Stimulated activated CD4-positive, alpha-beta T cell treated with anti-CD3 and anti-CD28 coated beads, Interleukin-15, amount 100 ng/mL, for 24 hours (primary cell): Measurements from ENCODE around the gene IFIT1.
"Not testable (repeated sequence)": the region's sequence is repeated elsewhere in the genome, so short reads cannot be mapped to it uniquely, and the experiment has no call there.

Experiments used
- DNase-seq: peaks from one replicate; pipeline ENCODE4 v3.0.0-alpha.2; 2020

Gene IFIT1

DNA sequence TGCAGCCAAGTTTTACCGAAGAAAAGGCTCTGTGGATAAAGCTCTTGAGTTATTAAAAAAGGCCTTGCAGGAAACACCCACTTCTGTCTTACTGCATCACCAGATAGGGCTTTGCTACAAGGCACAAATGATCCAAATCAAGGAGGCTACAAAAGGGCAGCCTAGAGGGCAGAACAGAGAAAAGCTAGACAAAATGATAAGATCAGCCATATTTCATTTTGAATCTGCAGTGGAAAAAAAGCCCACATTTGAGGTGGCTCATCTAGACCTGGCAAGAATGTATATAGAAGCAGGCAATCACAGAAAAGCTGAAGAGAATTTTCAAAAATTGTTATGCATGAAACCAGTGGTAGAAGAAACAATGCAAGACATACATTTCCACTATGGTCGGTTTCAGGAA lies 10.6 kb downstream of the IFIT1 start:
- no peak for DNase-seq

- no peak for DNase-seq
Observed at GRCh38 chr10:89404104-89405047, 12.0 kb downstream of the IFIT1 start.

DNA sequence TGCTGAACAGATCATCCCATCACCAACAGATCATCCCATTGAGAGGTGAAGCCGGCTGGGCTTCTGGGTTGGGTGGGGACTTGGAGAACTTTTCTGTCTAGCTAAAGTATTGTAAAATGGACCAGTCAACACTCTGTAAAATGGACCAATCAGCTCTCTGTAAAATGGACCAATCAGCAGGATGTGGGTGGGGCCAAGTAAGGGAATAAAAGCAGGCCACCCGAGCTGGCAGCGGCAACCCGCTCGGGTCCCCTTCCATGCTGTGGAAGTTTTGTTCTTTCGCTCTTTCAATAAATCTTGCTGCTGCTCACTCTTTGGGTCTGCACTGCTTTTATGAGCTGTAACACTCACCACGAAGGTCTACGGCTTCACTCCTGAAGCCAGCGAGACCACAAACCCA lies 13.8 kb downstream of the IFIT1 start:
- DNase-seq: not testable (repeated sequence)

DNA sequence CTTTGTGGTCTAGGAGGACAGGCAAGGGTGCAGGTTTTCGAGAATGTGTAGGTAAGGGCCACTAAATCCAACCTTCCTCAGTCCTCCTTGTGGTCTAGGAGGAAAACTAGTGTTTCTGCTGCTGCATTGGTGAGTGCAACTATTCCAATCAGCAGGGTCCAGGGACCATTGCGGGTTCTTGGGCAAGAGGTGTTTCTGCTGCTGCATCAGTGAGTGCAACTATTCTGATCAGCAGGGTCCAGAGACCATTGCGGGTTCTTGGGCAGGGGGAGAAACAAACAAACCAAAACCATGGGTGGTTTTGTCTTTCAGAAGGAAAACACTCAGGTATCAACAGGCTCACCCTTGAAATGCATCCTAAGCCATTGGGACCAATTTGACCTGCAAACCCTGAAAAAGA lies 15.4 kb downstream of the IFIT1 start:
- DNase-seq: not testable (repeated sequence)

DNA sequence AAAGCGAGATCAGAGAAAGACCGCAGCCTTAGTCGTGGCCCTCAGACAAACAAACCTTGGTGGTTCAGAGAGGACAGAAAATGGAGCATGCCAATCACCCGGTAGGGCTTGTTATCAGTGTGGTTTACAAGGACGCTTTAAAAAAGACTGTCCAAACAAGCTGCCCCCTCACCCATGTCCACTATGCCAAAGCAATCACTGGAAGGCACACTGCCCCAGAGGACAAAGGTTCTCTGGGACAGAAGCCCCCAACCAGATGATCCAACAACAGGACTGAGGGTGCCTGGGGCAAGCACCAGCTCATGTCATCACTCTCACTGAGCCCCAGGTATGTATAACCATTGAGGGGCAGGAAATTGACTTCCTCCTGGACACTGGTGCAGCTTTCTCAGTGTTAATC lies 16.9 kb downstream of the IFIT1 start:
- DNase-seq: not testable (repeated sequence)

- DNase-seq: not testable (repeated sequence)
Observed at GRCh38 chr10:89410551-89410950, 18.1 kb downstream of the IFIT1 start.

GRCh38 chr10:89411135-89411534 lies 18.7 kb downstream of the IFIT1 start:
- not testable (repeated sequence) for DNase-seq

- peak; percentile 41 for DNase-seq
Observed at GRCh38 chr10:89412276-89412675, 19.9 kb downstream of the IFIT1 start.

- DNase-seq: no peak
Observed at GRCh38 chr10:89413398-89413912, 21.0 kb downstream of the IFIT1 start.

DNA sequence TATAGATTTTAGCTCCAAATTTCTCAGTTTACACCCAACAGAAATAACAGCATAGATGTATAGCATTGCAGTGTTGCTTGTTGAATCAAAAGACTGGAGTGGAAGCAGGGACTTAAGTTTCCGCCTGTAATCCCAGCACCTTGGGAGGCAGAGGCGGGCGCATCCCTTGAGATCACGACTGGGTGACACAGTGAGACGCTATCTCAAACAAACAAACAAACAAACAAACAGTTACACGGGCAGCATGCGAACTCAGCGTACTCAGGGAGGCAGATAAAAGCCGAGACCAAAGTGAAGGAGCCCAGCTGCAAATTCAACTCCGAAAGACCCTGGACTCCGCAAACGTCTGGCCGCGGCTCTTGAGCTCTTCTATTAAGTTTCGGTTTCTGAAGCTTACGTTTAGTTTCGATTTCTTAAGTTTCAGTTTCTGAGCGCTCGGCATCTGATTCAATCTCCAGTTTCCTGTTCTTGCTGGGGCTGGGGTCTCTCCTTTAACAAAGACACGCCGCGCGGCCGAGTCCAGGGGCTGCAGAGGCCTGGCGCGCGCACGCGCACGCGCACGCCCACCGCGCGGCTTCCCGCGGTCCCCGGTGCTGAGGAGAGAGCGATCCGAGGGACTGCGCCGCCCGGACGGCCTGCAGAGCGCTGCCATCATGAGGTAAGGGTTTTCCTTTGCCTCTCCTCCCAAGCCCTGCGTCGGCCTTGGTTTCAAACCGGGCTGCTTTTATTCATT lies 21.9 kb downstream of the IFIT1 start, which contains the start of gene IFIT5:
TSS of gene IFIT5 (plus strand) at position 423 of the 733 bp plus-strand sequence. CDS start at position 654, 231 bp downstream.
- DNase-seq: peak; percentile 67

GRCh38 chr10:89414879-89415821 lies 22.7 kb downstream of the IFIT1 start:
- peak; percentile 51 for DNase-seq

DNA sequence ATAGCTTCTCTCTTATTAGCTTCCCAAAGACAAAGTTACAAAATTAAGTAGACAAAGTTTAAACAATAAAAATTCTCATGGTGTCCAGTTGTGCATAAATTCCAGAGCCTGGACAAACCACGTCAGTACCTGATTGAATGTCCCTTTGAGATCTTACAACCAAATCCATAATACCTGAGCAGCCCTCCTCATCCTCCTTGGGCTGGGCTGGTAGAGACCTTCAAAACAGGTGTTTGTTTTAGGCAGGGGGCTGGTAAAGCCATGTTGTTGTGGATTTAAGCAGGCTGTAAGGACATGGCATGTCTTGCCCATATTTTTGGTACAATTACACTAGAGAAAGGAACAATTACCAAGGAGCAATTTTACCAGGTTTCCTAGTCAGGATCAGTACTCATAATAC lies 24.0 kb downstream of the IFIT1 start:
- no peak for DNase-seq

- DNase-seq: no peak
Observed at GRCh38 chr10:89419548-89419947, 27.1 kb downstream of the IFIT1 start.

- no peak for DNase-seq
Observed at GRCh38 chr10:89421018-89421476, 28.6 kb downstream of the IFIT1 start.

DNA sequence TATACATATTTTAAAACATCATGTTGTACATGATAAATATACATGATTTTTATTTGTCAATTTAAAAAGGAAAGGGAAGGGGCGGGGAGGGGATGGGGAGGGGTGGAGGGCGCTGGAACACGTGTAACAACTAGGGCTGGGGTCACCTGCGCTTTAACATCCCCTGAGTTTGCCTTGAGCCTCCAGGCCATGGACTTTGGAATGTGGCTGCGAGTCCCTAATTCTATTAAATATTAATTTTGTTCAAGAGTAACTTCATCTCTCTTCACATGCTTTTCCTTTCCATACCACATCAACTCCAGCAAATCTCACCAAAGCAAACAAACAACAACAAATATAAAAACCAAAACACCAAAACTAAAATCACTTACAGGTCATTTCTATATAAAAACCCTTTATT lies 32.6 kb downstream of the IFIT1 start:
- DNase-seq: no peak

DNA sequence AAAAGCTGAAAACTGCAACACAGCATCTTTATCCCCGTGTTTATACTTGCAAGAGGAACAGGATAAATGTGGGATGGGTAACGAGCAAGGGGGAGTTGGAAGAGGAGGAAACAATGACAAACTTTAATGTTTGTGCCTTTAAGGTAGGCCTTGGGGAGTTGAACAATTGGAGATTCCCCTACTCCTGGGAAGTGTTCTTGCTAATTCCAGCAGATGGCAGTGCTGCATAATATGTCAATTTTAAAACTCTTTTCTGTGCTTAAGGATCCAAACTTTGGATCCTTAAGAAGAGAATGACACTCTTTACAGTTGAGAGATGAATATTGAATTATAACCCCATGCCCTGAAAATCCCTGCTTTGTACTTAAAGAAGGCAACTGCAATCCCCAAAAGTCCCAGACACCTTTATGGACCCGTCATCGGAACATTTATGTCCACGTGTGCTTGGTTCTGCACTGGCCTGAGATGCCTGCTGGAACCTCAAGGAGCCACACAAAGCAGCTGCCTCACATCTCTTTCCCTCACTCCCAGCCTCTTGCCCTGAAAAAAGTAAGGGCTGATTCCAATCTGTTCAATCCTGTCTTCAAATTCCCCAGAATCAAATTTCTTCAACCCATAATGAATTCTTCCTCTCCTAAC lies 33.9 kb downstream of the IFIT1 start:
- DNase-seq: no peak

- DNase-seq: no peak
Observed at GRCh38 chr10:89427629-89428028, 35.2 kb downstream of the IFIT1 start.

DNA sequence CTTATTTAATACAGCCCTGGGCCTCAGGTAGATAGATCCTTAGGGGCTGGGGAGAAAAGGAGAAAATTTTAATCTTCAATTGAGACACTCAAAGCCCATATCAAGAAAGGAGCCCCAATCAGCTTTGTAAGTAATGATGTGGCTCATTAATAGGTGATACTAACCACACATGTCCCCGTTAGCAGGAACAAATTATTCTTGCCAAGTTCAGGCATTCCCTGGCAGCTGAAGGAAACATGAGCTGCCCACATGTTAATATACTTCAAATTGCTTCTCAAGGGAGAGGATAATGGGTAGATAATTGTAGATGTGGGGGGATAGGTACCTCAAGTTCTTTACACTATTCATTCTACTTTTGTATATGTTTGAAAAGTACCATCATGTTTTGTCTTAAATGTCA lies 36.5 kb downstream of the IFIT1 start:
- DNase-seq: no peak

GRCh38 chr10:89431977-89432376 lies 39.6 kb downstream of the IFIT1 start:
- DNase-seq: no peak

GRCh38 chr10:89438525-89438924 lies 46.1 kb downstream of the IFIT1 start:
- DNase-seq: no peak

- DNase-seq: no peak
Observed at GRCh38 chr10:89440226-89441009, 48.0 kb downstream of the IFIT1 start.
